Choroid plexus epithelial cell (primary cell): ENCODE data around the gene REPIN1.
A peak's percentile ranks its signal among the peaks of the same experiment; 100 is the strongest.

Source experiments
- DNase-seq: peaks from one replicate; pipeline ENCODE4 v3.0.0-alpha.2; 2010; ENCODE audit warnings: low read depth
- H3K4me3 ChIP-seq: 2 replicates; pipeline ENCODE4 v1.5.1; 2011; ENCODE audit warnings: low read depth, mild to moderate bottlenecking, control low read depth, low read length, moderate library complexity
- CTCF ChIP-seq: conservative IDR thresholded peaks from 2 replicates; pipeline ENCODE4 v1.5.1; 2011; ENCODE audit warnings: low read depth, mild to moderate bottlenecking, control low read depth, inconsistent platforms, low read length, moderate library complexity

The REPIN1 gene

GRCh38 chr7:150368096-150368883 lies at the start of gene REPIN1:
Gene REPIN1, plus strand, starts transcription at chr7:150368822. Its CDS starts 890 bp downstream, at chr7:150369712.
- peak within 1 kb of the TSS; percentile 82 for H3K4me3 ChIP-seq
- DNase-seq = peak; percentile 70
- no peak for TF ChIP-seq CTCF

GRCh38 chr7:150321788-150322113 lies 46.9 kb upstream of the REPIN1 start:
- no peak for TF ChIP-seq CTCF
- no peak overlapping the region for H3K4me3 ChIP-seq
- DNase-seq = no peak

GRCh38 chr7:150322114-150322832 lies 46.3 kb upstream of the REPIN1 start:
- H3K4me3 ChIP-seq = peak overlapping the region; percentile 66
- no peak for DNase-seq
- no peak for TF ChIP-seq CTCF

- TF ChIP-seq CTCF = no peak
- peak; percentile 15 for DNase-seq
- H3K4me3 ChIP-seq = peak within 1 kb of the TSS; percentile 66
Observed at GRCh38 chr7:150322833-150323681, 45.6 kb upstream of the REPIN1 start, which contains the start of the genes ACTR3C and LRRC61. Gene ACTR3C, minus strand, starts transcription at chr7:150323545. Its CDS starts 28,249 bp downstream, at chr7:150295296. Gene LRRC61, plus strand, starts transcription at chr7:150323355. Its CDS starts 13,507 bp downstream, at chr7:150336862.

- peak overlapping the region; percentile 66 for H3K4me3 ChIP-seq
- DNase-seq = peak; percentile 17
- no peak for TF ChIP-seq CTCF
Observed at GRCh38 chr7:150323682-150324372, 44.8 kb upstream of the REPIN1 start.

GRCh38 chr7:150324373-150324961 lies 44.2 kb upstream of the REPIN1 start:
- peak overlapping the region; percentile 66 for H3K4me3 ChIP-seq
- peak; percentile 55 for DNase-seq
- no peak for TF ChIP-seq CTCF
